HG02870 (cell line): ENCODE results near the gene ABHD16A.

Source experiments
- ATAC-seq: cut with Tn5 transposase; IDR thresholded peaks from one replicate; pipeline ENCODE4 v1.9.1; 2021; ENCODE audit warnings: mild to moderate bottlenecking, moderate library complexity; ENCODE audit not compliant: unreplicated experiment

Gene ABHD16A

GRCh38 chr6:31642798-31643570 lies 60.1 kb downstream of the ABHD16A start:
- no peak for ATAC-seq

DNA sequence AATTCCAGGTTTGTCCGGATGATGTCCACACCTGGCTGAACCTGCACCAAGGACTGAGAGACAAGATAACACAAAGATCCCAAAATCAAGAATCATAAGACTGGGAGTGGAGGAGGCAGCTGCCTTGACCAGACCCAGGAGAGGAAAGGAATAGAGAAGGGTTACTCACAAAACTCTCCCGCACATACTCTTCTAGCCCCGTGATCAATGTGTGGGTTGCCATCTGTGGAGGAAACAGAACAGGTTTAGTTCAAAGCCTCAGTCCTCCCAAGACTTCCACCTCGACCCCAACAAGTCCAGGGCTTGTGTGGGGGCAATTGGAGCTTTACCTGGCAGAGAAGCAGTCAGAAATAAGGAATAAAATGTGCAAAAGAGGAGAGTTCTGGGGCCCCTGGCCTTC lies 61.8 kb downstream of the ABHD16A start:
- ATAC-seq, result no peak

DNA sequence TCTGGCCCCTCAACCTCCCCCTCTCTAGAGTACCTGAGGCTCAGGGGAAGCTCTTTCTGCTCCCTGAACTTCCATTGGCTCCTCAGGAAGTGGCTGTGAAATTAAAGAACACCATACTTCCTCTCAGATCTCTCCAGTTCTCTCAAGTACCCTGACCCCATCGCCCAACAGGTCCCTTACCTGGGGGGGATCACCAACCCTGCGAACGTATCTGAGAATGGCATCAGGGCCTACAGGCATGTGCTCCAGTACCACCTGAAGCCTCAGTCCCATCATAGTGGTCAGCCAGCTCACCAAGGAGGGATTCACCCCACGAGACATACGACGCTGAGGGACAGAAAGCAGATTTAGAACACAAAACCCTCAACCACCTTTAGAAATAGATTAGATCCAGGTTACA lies 62.5 kb downstream of the ABHD16A start:
- no peak for ATAC-seq

DNA sequence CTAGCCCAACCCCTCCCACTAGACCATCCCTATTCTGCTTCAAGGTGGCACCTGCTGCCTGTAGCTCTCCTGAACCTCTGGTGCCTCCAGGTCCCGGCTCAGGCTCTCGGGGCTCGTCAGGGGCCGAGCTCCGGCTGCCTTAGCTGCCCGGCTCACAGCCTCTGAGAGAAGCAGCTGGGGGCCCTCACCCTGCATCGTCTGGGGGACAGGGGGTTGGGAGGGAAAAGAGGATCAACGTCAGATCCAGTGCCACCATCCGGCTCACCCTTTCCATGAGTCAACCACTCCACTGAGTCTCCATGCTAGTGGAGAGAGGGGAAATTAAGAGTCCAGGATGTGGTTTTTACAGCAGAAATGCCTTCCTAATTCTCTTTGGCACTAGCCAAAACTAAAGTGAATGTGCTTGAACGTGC lies 63.7 kb downstream of the ABHD16A start:
- no peak for ATAC-seq

- no peak for ATAC-seq
Measured at GRCh38 chr6:31639043-31639442, 64.1 kb downstream of the ABHD16A start.
